ENCODE data around the gene EEF1A2.

GRCh38 chr20:63502671-63503172 is 3.8 kb upstream of the EEF1A2 start:
- TF ChIP-seq TAF1 (IDR thresholded peaks at IDR 0.05; ENCODE audit: low read depth, low read length) = no peak
- no peak for TF ChIP-seq POU2F2 (IDR thresholded peaks at IDR 0.05; ENCODE audit: low read depth, low read length)
- no peak for TF ChIP-seq POLR2A (IDR thresholded peaks at IDR 0.05; ENCODE audit: low read depth, low read length)
- TF ChIP-seq POLR2AphosphoS5 (IDR thresholded peaks at IDR 0.05; ENCODE audit: low read depth, low read length) = no peak

All from GM12891 (cell line).